22Rv1 (cell line): Measurements from ENCODE around the gene TPPP.
"Not testable (repeated sequence)": the region's sequence is repeated elsewhere in the genome, so short reads cannot be mapped to it uniquely, and the experiment has no call there.

ENCODE experiments used
- H3K27ac ChIP-seq: fragments of 450-650 bp; 2 replicates; pipeline ENCODE4 v1.5.1; 2017
- CTCF ChIP-seq: fragments of 450-650 bp; IDR thresholded peaks from 2 replicates; pipeline ENCODE4 v1.5.1; 2017; ENCODE audit warnings: mild to moderate bottlenecking
- ZFX ChIP-seq: fragments of 450-650 bp; IDR thresholded peaks from 2 replicates; pipeline ENCODE4 v1.6.1; 2017; ENCODE audit warnings: antibody characterized with exemption, borderline replicate concordance

Gene TPPP

GRCh38 chr5:683551-684481 lies 9.3 kb downstream of the TPPP start:
- no peak for TF ChIP-seq ZFX
- TF ChIP-seq CTCF, result no peak
- H3K27ac ChIP-seq, result no peak overlapping the region

- H3K27ac ChIP-seq, result not testable (repeated sequence)
Observed at GRCh38 chr5:682651-683358, 10.3 kb downstream of the TPPP start.

- not testable (repeated sequence) for H3K27ac ChIP-seq
Observed at GRCh38 chr5:682216-682615, 10.9 kb downstream of the TPPP start.

GRCh38 chr5:681317-682191 lies 11.6 kb downstream of the TPPP start:
- H3K27ac ChIP-seq, result not testable (repeated sequence)

DNA sequence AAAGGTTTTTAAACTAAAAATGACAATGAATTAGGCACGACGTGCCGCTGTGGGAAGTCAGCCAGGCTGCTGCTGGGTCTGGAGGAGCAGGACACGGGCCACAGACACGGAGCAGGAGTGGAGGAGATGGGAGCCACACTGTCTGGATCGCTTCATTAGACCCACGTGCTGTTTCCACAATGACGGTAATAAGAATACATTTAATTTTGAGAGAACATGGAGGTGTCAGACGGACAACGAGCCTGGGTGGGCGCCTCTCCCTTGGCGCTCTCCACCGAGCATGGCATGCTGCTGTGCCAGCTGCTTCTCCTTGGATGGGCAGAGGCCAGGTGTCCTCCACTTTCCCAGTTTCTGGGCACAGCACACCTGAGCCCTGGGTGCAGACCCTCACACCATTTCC lies 12.3 kb downstream of the TPPP start:
- H3K27ac ChIP-seq, result not testable (repeated sequence)

- H3K27ac ChIP-seq, result not testable (repeated sequence)
Observed at GRCh38 chr5:680118-680795, 12.9 kb downstream of the TPPP start.

DNA sequence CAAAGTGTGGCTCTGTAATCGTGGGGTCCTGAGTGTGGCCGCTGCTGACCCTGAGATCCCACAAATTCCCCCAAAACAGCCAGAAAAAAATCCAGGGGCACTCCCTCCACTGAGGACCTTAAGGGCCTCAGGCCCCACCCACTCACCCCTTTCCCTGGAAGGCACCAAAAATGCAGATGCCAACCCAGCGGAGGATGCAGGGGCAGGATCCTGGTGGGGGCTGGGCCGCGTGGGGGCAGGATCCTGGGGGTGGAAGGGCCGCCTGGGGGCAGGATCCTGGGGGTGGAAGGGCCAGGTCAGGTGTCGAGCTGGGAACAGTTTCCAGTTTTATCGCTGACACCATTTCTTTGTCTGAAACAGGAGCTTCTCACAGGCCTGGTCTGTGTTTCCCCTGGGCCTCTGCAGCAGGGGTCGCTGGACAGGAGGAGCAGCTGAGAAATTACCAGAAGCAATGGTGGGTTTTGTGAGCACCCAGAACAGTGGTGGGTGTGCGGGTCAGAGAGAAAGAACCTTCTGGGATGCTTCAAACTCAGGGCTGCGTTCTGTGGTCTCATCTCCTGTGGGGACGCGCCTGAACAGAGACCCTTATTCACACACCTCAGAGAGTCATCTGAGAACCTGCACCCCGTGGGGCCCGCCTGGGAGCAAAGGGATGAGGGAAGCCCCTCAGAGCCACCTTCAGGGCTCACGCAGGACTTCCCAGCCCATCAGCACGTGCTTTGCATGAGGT lies 13.8 kb downstream of the TPPP start:
- H3K27ac ChIP-seq, result not testable (repeated sequence)

DNA sequence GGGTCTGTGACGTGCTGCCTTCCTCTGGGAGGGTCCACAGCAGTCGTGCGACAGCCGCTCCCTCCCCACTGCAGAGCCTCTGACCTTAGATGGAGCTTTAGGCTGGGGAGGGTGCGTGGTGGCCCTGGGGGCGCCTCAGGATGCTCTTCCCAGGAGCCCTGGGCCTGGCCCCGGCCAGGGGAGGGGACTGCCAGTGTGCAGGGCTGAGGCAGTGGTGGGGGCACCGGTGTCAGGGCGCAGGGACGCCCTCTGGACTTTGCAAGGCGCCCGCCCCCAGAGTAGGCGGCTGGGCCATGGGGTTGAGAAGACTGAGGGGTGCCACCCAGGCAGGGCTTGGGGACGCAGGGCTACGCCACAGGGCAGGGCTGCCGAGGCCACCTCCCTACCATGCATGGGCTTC lies 14.6 kb downstream of the TPPP start:
- H3K27ac ChIP-seq, result not testable (repeated sequence)

GRCh38 chr5:677131-678101 lies 15.7 kb downstream of the TPPP start:
- no peak for TF ChIP-seq ZFX
- no peak for TF ChIP-seq CTCF
- H3K27ac ChIP-seq, result no peak overlapping the region

- no peak for TF ChIP-seq ZFX
- no peak for TF ChIP-seq CTCF
- no peak overlapping the region for H3K27ac ChIP-seq
Observed at GRCh38 chr5:676699-677076, 16.5 kb downstream of the TPPP start.
